Mononuclear cell (primary cell): ENCODE results near the gene HNRNPH2. TPM values are rescaled to one million over a fixed set of nuclear protein-coding genes. Genes with fewer than 3 reads are reported as not detected.
A peak's percentile ranks its signal among the peaks of the same experiment; 100 is the strongest.

Source experiments
- H3K27me3 ChIP-seq: 2 replicates; pipeline ENCODE4 v1.6.0; 2011; ENCODE audit warnings: low read length, control low read depth; ENCODE audit not compliant: insufficient read depth
- H3K4me1 ChIP-seq: 2 replicates; pipeline ENCODE4 v1.5.1; 2011; ENCODE audit warnings: mild to moderate bottlenecking, low read length, control low read depth; ENCODE audit not compliant: insufficient read depth
- H3K4me3 ChIP-seq: 2 replicates; pipeline ENCODE4 v1.5.1; 2011; ENCODE audit warnings: mild to moderate bottlenecking, low read length, moderate library complexity
- H3K9me3 ChIP-seq: 2 replicates; pipeline ENCODE4 v1.5.1; 2011; ENCODE audit warnings: low read depth, mild to moderate bottlenecking, control low read depth, low read length
- total RNA-seq: library from RNA; depleted of rRNA; stranded (reverse); fragments of >200 nt; gene quantifications from one replicate; pipeline ENCODE4 v1.2.3, GENCODE V29; 2012

HNRNPH2 gene, protein sequence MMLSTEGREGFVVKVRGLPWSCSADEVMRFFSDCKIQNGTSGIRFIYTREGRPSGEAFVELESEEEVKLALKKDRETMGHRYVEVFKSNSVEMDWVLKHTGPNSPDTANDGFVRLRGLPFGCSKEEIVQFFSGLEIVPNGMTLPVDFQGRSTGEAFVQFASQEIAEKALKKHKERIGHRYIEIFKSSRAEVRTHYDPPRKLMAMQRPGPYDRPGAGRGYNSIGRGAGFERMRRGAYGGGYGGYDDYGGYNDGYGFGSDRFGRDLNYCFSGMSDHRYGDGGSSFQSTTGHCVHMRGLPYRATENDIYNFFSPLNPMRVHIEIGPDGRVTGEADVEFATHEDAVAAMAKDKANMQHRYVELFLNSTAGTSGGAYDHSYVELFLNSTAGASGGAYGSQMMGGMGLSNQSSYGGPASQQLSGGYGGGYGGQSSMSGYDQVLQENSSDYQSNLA
- 75.5 TPM for total RNA-seq

DNA sequence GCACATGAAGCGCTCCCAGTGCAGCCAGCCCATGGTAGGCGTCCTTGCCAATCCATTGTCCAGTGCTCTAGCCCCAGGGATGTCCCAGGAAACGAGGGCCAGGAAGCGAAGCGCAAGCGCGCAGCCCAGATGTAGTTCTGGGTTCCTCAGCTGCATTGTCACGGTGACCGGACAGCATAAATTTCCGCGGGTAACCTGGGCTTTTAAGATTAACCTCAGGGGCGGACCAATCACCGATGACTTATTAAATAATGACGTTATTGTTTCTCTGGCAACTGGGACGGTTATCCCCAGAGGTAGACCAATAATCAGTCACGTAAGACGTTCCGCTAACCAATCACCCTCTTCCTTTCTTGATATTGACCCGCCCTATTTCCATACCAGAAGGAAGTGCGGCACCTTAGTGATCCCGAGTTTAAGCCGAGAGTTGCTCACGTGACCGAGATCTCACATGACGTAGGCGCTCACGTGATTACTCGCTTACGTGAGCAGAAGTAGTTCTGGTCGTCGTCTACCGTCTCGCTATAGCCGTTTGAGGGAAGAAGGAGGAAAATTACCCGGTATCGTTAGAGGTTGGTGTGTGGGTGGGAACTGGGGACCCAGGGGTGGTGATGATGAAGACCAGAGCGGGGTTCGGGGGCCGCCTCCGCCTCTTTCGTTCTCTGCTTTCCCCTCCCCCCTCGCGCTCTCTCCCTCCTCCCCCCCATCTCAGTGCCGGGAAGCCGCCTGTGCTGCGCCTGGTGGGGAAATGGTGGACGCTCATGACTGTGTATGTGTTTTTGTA is at the start of gene HNRNPH2, which contains the start of gene GLA:
Gene HNRNPH2 (plus strand): TSS at position 475 of the 784 bp plus-strand sequence. CDS start 3,767 bp downstream, outside the sequence.
Gene GLA (minus strand): TSS at position 178 of the 784 bp plus-strand sequence. CDS start 22 bp downstream, at position 156.
- Histone ChIP-seq H3K4me3 (peak within 1 kb of the TSS; percentile 74), H3K4me1 (peaks cover 35% of the 10 kb centered on the region), H3K9me3 (no peaks in the 10 kb centered on the region), H3K27me3 (no peaks in the 10 kb centered on the region)

DNA sequence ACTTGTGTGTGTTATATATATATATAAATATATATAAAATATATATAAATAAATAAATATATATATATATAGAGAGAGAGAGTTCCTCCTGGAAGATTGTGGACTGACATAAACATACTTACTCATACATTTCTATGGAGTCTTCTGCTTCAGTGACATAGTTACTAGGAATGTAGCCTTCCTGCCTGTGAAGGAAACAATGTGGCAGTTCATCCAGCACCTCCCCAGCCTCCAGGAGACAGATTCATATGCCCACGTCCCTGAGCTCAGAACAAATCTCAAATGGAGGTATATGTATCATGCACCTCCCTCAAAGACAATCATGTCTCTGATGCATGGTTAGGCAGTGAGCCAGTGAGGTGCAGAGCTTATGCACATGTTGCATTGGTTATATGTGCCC is 48.1 kb upstream of the HNRNPH2 start:
- Histone ChIP-seq H3K4me1 (no peaks in the 10 kb centered on the region), H3K4me3 (no peak overlapping the region), H3K9me3 (no peaks in the 10 kb centered on the region), H3K27me3 (no peaks in the 10 kb centered on the region)

DNA sequence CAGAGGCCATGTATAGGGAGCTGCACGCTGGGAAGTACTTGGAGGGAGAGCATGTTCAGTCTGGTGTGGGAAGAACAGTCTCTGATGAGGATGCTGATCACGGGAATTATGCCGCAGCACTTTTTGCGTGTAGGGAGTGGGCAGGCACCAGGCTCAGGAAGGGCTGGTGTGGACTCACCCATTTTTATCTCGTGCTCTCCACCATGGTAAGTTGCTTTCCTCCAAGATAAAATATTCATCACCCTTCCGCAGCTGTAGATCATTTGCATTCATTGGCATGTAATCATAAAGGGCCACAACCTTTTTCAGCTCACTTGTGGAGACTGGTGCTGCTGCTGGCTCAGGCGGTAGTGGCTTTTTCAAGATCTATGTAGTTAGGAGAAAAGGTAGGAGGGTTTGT is 47.6 kb upstream of the HNRNPH2 start:
- H3K27me3 ChIP-seq, result no peaks in the 10 kb centered on the region
- H3K9me3 ChIP-seq, result no peaks in the 10 kb centered on the region
- no peaks in the 10 kb centered on the region for H3K4me1 ChIP-seq
- H3K4me3 ChIP-seq, result no peak overlapping the region

DNA sequence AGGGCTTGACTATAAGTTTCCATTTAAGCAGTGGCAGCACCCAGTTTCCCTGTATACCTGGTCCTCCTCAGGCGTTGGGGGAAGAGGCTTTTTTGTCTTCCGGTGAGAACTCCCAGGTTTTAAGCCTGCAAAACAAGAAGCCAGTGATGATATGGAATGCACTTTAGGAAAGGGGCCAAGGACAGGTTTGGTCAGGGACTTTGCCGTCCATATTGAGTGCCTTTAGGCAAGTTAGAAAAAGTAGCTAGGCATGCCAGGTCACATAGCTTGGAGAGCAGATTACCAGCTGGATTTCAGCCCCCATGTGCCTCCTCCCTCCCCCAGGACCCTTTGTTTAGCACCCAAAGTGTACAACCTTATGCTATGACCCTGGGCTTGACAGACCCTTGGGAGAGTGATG is 45.9 kb upstream of the HNRNPH2 start:
- H3K27me3 ChIP-seq, result no peaks in the 10 kb centered on the region
- H3K4me3 ChIP-seq, result no peak overlapping the region
- no peaks in the 10 kb centered on the region for H3K9me3 ChIP-seq

DNA sequence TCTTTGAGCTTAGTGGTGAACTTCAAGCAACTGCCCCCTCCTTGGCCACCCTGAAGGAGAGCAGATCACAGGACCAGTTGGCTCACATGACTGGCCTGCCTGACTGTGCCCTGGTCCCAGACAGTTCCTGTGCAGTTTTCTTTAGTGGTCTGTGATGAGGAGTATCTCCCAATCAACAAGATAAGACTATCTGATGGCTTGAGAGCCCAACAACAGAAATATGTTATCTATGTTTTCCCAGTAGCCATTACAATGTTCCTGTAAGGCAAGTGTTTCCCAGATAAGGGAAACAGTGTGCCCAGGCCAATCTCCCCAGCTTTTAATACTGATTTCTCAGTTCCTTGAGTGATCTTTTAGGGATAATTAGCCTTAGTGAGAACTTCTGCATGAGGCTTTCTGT is 45.3 kb upstream of the HNRNPH2 start:
- no peaks in the 10 kb centered on the region for H3K4me1 ChIP-seq
- H3K9me3 ChIP-seq, result no peaks in the 10 kb centered on the region
- H3K27me3 ChIP-seq, result no peaks in the 10 kb centered on the region
- H3K4me3 ChIP-seq, result no peak overlapping the region

More for the DNA sequence above, 45.9 kb upstream of the HNRNPH2 start:
- no peaks in the 10 kb centered on the region for H3K4me1 ChIP-seq

DNA sequence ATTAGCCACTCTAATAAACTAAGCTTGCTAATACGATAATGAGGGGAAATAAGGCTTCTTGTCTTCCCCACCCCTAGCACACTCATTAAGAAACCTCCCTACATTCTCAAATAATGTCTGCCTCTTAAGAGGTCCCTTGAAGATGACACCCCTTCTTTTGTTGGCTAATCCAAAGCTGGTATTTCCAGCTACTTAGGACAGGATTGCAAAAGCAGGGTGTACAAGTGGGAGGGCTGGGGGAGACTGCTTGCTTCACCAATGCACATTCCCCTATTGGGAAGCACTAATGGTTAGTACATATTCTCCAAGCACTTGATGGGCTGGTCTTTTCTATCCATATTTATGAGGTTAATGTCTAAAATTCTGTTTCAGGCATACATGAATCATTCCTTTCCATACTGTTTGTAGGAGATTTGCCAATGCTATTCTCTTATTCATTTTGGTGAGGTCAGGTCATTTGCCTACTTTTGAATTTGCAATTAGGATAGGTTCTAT is 42.7 kb upstream of the HNRNPH2 start:
- Histone ChIP-seq H3K4me1 (no peaks in the 10 kb centered on the region), H3K27me3 (no peaks in the 10 kb centered on the region), H3K4me3 (no peak overlapping the region), H3K9me3 (no peaks in the 10 kb centered on the region)

DNA sequence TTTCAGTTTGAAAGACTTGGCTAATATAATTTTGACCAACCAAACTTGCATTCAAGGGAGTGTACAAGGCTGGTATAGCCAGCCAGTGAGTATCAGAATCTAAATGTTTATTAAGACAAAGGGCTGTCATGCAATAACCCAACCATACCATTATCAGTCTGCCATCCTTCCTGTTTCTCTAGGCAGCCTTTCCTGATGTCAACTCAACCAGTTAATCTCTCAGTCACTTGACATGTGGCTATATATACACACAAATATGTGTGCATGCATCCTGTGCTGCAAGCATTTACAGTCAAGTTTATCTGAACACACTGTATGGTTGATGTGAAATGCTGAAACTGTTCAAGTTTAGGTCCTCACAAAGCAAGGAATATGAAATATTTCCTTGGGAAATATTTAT is 39.2 kb upstream of the HNRNPH2 start:
- Histone ChIP-seq H3K27me3 (no peaks in the 10 kb centered on the region), H3K4me3 (no peak overlapping the region), H3K9me3 (no peaks in the 10 kb centered on the region), H3K4me1 (no peaks in the 10 kb centered on the region)

DNA sequence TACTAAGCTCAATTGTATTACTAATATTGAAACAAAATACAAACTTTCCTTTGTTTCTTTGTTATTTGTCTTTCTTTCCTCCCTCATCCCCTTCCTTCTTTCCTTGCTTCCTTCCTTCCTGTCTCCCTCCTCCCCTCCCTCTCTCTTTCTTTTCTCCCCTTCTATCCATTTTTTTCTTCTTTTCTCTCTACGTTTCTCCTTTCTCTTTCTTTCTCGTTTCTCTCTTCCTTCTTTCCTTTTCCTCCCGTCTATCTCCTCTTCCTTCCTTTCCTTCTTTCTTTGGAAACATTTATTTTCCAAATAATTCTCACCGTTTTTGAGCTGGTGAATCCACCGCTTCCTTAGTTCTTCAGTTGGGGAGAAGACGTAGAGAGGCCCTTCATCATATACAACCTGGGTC is 38.3 kb upstream of the HNRNPH2 start:
- no peak overlapping the region for H3K4me3 ChIP-seq
- H3K4me1 ChIP-seq, result no peaks in the 10 kb centered on the region
- no peaks in the 10 kb centered on the region for H3K9me3 ChIP-seq
- no peaks in the 10 kb centered on the region for H3K27me3 ChIP-seq

DNA sequence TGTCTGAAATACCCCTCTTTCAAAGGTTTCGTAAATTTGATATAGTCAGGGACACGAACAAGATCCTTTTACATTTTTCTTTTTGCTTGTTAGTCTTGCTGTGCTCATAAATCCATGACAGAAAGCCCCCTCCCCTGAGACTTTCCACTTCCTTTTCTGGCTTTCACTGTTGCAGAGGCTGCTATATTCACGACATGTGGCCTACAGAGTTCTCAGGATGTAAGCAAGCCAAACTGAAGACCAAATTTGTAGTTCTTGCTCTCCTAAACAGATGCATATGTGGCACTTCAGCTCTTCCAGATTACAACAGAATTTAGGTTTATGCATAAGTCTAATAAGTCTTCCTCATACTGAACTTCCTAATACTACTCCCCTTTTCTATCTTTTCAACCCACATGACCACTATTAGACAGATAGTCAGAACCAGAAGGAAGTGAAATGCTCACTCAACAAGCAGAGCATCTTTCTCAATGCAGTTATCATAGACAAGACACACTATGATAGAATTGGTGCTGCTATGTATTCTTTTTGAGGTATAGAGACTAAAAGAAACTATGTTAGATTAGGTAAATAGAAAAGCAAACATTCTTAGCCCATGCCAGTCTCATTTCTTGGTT is 37.0 kb upstream of the HNRNPH2 start:
- Histone ChIP-seq H3K9me3 (no peaks in the 10 kb centered on the region), H3K4me3 (no peak overlapping the region), H3K4me1 (no peaks in the 10 kb centered on the region), H3K27me3 (no peaks in the 10 kb centered on the region)

DNA sequence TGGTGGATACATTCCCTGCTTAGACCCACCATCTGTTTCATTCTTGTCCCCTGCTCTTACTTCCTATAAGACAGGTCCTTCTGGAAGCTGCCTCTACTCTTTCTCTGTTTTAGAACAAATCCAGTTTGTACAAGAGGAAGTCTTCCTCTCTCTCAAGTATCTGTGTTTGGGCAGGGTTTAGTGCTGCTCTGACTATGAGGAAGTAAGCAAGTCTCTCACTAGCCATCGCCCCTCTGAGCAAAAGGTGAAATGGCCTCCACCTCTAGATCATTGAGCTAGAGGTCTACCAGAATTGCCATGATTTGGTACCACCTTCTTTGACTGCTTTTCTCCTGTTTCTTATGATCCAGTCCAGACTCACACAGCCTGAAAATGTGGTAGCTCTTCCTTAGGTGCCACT is 30.5 kb upstream of the HNRNPH2 start:
- no peak overlapping the region for H3K4me3 ChIP-seq
- H3K9me3 ChIP-seq, result no peaks in the 10 kb centered on the region
- H3K4me1 ChIP-seq, result peaks cover 14% of the 10 kb centered on the region
- H3K27me3 ChIP-seq, result no peaks in the 10 kb centered on the region

DNA sequence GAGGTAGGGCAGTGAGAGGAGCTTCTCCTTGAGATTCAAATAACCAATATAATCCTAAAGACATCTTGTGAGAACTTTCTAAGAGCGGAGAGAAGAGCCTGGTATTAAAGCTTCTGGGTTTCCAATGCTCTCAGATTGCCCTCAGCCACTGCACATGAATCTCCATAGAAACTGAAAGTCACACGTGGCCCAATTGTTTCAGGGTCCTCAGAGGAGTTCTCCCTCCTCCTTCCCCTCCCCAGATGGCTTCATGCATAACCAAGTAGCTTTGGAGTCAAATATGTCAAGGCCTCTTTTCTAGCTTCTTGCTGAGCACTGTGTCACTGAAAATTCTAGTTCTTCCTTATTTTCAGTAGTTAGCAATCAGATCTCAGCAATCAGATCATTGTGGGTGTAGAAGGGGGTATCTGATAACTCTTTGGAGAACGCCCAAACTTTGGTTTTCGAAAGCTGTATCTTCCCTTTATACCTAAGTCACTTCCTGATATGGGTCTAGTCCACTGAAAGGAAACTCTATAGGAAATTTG is 24.3 kb upstream of the HNRNPH2 start:
- H3K4me3 ChIP-seq, result no peak overlapping the region

DNA sequence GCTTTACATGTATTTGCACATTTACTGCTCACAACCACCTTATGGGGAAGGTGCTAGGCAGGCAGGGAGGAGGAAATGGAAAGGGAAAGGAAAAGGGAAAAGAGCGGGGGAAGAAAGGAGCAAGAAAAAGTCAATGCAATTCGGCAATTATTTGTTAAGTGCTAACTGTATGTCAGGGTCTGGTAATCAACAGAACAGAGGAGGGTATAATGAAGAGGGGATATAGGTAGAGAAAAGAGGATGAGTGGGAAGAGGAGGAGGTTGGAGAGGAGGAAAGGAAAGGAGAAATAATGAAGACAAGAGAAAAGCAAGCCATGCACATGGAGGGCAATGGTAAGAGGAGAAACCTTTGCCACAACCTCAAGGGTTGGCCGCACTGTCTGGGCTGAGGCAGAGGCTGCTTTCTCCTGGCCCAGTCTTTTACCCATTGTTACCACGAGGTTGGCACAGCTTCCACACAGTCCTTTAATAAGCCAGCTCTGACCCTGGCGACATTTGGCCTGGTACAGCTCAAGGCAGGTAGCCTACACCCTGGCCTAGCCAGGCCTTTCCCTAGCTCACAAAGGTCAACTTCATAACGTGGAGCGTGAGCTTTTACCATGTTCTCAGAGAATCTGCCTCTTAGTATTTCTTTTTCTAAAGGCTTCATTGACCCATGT is 22.9 kb upstream of the HNRNPH2 start:
- Histone ChIP-seq H3K4me1 (peaks cover 24% of the 10 kb centered on the region), H3K27me3 (no peaks in the 10 kb centered on the region), H3K4me3 (peak overlapping the region; percentile 40), H3K9me3 (no peaks in the 10 kb centered on the region)

More for the DNA sequence above, 24.3 kb upstream of the HNRNPH2 start:
- H3K27me3 ChIP-seq, result no peaks in the 10 kb centered on the region
- H3K9me3 ChIP-seq, result no peaks in the 10 kb centered on the region
- peaks cover 24% of the 10 kb centered on the region for H3K4me1 ChIP-seq

DNA sequence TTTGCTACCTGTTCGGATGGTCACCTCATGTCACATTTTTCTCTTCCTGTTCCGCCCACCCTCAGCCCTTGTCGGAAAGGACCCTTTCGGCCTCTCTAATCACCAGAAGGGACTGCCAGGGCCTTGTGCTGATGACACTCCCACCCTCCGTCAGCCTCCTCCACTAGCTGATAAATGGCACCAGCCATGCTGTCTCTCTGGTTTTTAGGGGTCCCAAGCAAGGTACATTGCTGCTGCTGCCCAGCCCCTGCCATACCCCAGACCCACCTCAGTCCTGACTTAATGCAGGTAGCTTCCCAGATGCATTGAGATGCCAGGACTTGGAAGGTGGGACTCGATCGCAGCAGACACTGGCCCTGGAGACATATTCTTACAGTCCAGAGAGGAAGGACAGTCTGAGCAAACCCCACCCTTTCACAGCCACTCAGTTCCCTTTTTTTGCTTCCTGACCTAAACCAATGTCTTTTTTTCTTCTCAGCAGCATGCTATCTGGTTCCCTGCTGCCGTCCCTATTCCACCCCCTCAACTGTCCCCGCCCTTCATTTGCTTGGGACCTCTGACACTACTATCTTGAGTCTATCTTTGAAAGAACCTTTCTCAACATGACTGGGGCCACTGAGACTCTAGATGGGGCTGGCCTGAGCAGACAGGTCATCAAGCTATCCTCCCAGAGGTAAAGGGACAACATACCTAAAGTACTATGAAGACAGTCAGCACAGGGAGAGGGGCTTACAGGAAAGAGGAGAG is 22.1 kb upstream of the HNRNPH2 start, which contains the start of gene BTK:
Gene BTK (minus strand): TSS at position 397 of the 747 bp plus-strand sequence. CDS start 10,907 bp downstream, outside the sequence.
- Histone ChIP-seq H3K9me3 (no peaks in the 10 kb centered on the region), H3K4me1 (peaks cover 24% of the 10 kb centered on the region), H3K27me3 (no peaks in the 10 kb centered on the region), H3K4me3 (peak within 1 kb of the TSS; percentile 40)

DNA sequence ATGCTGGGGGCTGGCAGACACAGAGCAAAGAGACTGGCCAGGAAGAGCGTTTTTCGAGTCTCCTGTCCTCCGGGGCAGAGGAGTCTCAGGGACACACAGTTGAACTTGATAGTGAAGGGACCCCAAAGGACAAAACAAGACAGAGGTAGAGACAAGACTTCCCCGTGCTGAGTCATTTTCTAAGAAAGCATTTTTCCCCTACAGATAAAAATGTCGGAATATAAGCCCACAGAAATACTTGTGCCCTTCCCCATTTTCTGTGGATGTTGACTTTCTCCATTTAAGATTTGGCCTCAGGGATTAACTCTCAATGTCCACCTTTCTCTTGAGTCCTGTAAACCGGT is 21.5 kb upstream of the HNRNPH2 start:
- Histone ChIP-seq H3K4me3 (peak overlapping the region; percentile 40), H3K4me1 (peaks cover 27% of the 10 kb centered on the region), H3K9me3 (no peaks in the 10 kb centered on the region), H3K27me3 (no peaks in the 10 kb centered on the region)
